CD4-positive, alpha-beta T cell (primary cell): Measurements from ENCODE around the gene CCDC102A. TPM values are rescaled to one million over a fixed set of nuclear protein-coding genes. Genes with fewer than 3 reads are reported as not detected.

ENCODE experiments used
- ATAC-seq: fragments of 200-7000 bp; cut with Tn5 transposase; one replicate; pipeline ENCODE4 v1.10.0; 2022; ENCODE audit warnings: mild to moderate bottlenecking; ENCODE audit not compliant: poor library complexity
- CTCF ChIA-PET: fragments of 350-600 bp; sonication (Branson Sonifier 250); formaldehyde crosslinking; loops from one replicate; lab custom pipeline; 2021; ENCODE audit warnings: antibody characterized with exemption, inconsistent platforms; lab: Charles Lee
- POLR2A ChIA-PET: fragments of 350-600 bp; sonication (Branson Sonifier 250); formaldehyde crosslinking; loops from one replicate; lab custom pipeline; 2021; ENCODE audit warnings: antibody characterized with exemption, inconsistent platforms; lab: Charles Lee
- DNase-seq, 14 experiments: peaks; one replicate each; pipeline ENCODE4 v3.0.0-alpha.2; 2013 to 2020; ENCODE audit warnings: mixed read lengths in 2 of 14
- H3K27ac ChIP-seq, 2 donors: one replicate each; pipeline versions ENCODE4 v1.5.1 to v1.7.0; 2013; ENCODE audit warnings: low read length in 2 of 2, low read depth in 1 of 2, mild to moderate bottlenecking in 1 of 2
- H3K27me3 ChIP-seq, 2 experiments: 1 replicate in 1 of 2; 2 replicates in 1 of 2; pipeline versions ENCODE4 v1.6.1 to v1.7.0; 2013; ENCODE audit warnings: low read length in 2 of 2, control low read depth in 1 of 2, mild to moderate bottlenecking in 1 of 2, moderate library complexity in 1 of 2; ENCODE audit not compliant: insufficient read depth in 2 of 2, control insufficient read depth in 1 of 2
- H3K36me3 ChIP-seq: one replicate; pipeline ENCODE4 v1.6.1; 2013; ENCODE audit warnings: low read length, control low read depth; ENCODE audit not compliant: insufficient read depth
- H3K4me1 ChIP-seq: one replicate; pipeline ENCODE4 v1.6.1; 2013; ENCODE audit warnings: low read length, control low read depth; ENCODE audit not compliant: insufficient read depth
- H3K4me3 ChIP-seq: one replicate; pipeline ENCODE4 v1.5.1; 2013; ENCODE audit warnings: mild to moderate bottlenecking, low read length, moderate library complexity
- H3K9me3 ChIP-seq, 2 experiments: 1 replicate in 1 of 2; 2 replicates in 1 of 2; pipeline versions ENCODE4 v1.6.1 to v1.7.0; 2013; ENCODE audit warnings: low read length in 2 of 2, mild to moderate bottlenecking in 2 of 2, control low read depth in 1 of 2, moderate library complexity in 1 of 2; ENCODE audit not compliant: control insufficient read depth in 1 of 2, insufficient read depth in 1 of 2
- H3K27ac Mint-ChIP-seq: one replicate; pipeline ENCODE4 v1.8.0; 2020; ENCODE audit warnings: mixed read lengths
- H3K27me3 Mint-ChIP-seq: one replicate; pipeline ENCODE4 v1.8.0; 2021; ENCODE audit warnings: mixed read lengths
- H3K36me3 Mint-ChIP-seq: one replicate; pipeline ENCODE4 v1.8.0; 2021; ENCODE audit warnings: low read depth, mixed read lengths
- H3K4me1 Mint-ChIP-seq: one replicate; pipeline ENCODE4 v1.8.0; 2021; ENCODE audit warnings: low read depth, mixed read lengths
- H3K4me3 Mint-ChIP-seq: one replicate; pipeline ENCODE4 v1.8.0; 2020; ENCODE audit warnings: mild to moderate bottlenecking, mixed read lengths
- H3K9me3 Mint-ChIP-seq: one replicate; pipeline ENCODE4 v1.8.0; 2020; ENCODE audit warnings: mixed read lengths
- CTCF ChIP-seq: fragments of 200-600 bp; IDR thresholded peaks from one replicate; pipeline ENCODE4 v1.8.0; 2022; ENCODE audit warnings: antibody characterized with exemption, mild to moderate bottlenecking
- intact Hi-C, 2 experiments: fragments of 100-400 bp; cut with DNase I in 1 of 2; cut with micrococcal nuclease in 1 of 2; formaldehyde crosslinking; loops; one replicate each; pipeline versions ENCODE4 v1.15.1 to v1.9.0; 2023 to 2025; cut with DNase I, micrococcal nuclease
- total RNA-seq, 174 experiments: library from RNA in 2 of 174; stranded (reverse) in 2 of 174; gene quantifications; one replicate each; pipeline ENCODE4 v1.2.3 and lab custom pipeline; 2021 to 2026

CCDC102A gene
- total RNA-seq, 2 experiments from 2014 or later, result 2.0 TPM

GRCh38 chr16:57565461-57565860 lies 29.1 kb upstream of the CCDC102A start:
- CTCF ChIA-PET, result interaction anchor here (1.2 kb wide), 1 partner anchor 11 kb away, joined by 3 read pairs; no protein-coding TSS in a partner anchor

GRCh38 chr16:57564571-57565270 lies 28.4 kb upstream of the CCDC102A start:
- Mint-ChIP-seq H3K36me3 (no peaks in the 10 kb centered on the region), H3K27me3 (peaks cover 4% of the 10 kb centered on the region), H3K4me3 (no peak overlapping the region), H3K27ac (no peak overlapping the region), H3K4me1 (no peaks in the 10 kb centered on the region), H3K9me3 (peaks cover 12% of the 10 kb centered on the region)
- ATAC-seq, result no peak
- H3K27me3 ChIP-seq, result no peaks in the 10 kb centered on the region
- peaks cover 10% of the 10 kb centered on the region for H3K36me3 ChIP-seq
- no peak overlapping the region for H3K4me3 ChIP-seq
- ChIA-PET POLR2A (no interaction called here), CTCF (interaction anchor here (1.2 kb wide), 1 partner anchor 12 kb away, joined by 3 read pairs; no protein-coding TSS in a partner anchor)
- H3K4me1 ChIP-seq, result no peaks in the 10 kb centered on the region
- no peak for TF ChIP-seq CTCF
- no peak for DNase-seq
- H3K27ac ChIP-seq, result no peak overlapping the region
- intact Hi-C loops, result no loop called here
- peaks cover 0 to 12% of the 10 kb centered on the region in 2 experiments for H3K9me3 ChIP-seq

More at GRCh38 chr16:57565461-57565860, 29.1 kb upstream of the CCDC102A start:
- no peaks in the 10 kb centered on the region for H3K36me3 Mint-ChIP-seq
- ATAC-seq (no peak), DNase-seq (no peak)
- H3K4me3 Mint-ChIP-seq, result no peak overlapping the region
- H3K27me3 Mint-ChIP-seq, result peaks cover 4% of the 10 kb centered on the region
- TF ChIP-seq CTCF, result no peak
- no peaks in the 10 kb centered on the region for H3K27me3 ChIP-seq
- intact Hi-C loops, result no loop called here
- no peak overlapping the region for H3K27ac Mint-ChIP-seq
- no peaks in the 10 kb centered on the region for H3K4me1 ChIP-seq
- no peak overlapping the region for H3K4me3 ChIP-seq
- H3K4me1 Mint-ChIP-seq, result no peaks in the 10 kb centered on the region
- peaks cover 15% of the 10 kb centered on the region for H3K36me3 ChIP-seq
- peaks cover 6% of the 10 kb centered on the region for H3K9me3 Mint-ChIP-seq
- H3K9me3 ChIP-seq, result peaks cover 0 to 12% of the 10 kb centered on the region in 2 experiments
- no peak overlapping the region for H3K27ac ChIP-seq
- POLR2A ChIA-PET, result no interaction called here

- Mint-ChIP-seq H3K4me1 (no peaks in the 10 kb centered on the region), H3K9me3 (peaks cover 12% of the 10 kb centered on the region), H3K27ac (no peak overlapping the region), H3K36me3 (no peaks in the 10 kb centered on the region), H3K27me3 (peaks cover 4% of the 10 kb centered on the region), H3K4me3 (no peak overlapping the region)
- intact Hi-C loops, result no loop called here
- POLR2A ChIA-PET, result no interaction called here
- DNase-seq, result no peak
- ATAC-seq, result no peak
- TF ChIP-seq CTCF, result no peak
- Histone ChIP-seq H3K4me3 (no peak overlapping the region), H3K9me3 (peaks cover 0 to 12% of the 10 kb centered on the region in 2 experiments), H3K27me3 (no peaks in the 10 kb centered on the region), H3K27ac (no peak overlapping the region), H3K36me3 (peaks cover 6% of the 10 kb centered on the region), H3K4me1 (no peaks in the 10 kb centered on the region)
- CTCF ChIA-PET, result no interaction called here
These were observed 27.4 kb upstream of the CCDC102A start for GRCh38 chr16:57563761-57564160.
